HCT116 (cell line): ENCODE measurements around the gene KLK12. TPM values are rescaled to one million over a fixed set of nuclear protein-coding genes. Genes with fewer than 3 reads are reported as not detected.

Source experiments
- ATAC-seq: fragments of 200-7000 bp; cut with Tn5 transposase; 2 replicates; pipeline ENCODE4 v1.9.1; 2020; ENCODE audit warnings: mild to moderate bottlenecking, moderate library complexity
- BruUV-seq: library from RNA; stranded (reverse); fragments of 400-500 nt; replicated peaks from 2 replicates; lab custom pipeline; 2021; lab: Mats Ljungman, UMichigan
- CTCF ChIA-PET: fragments of 300-600 bp; sonication (Branson Sonifier 250); formaldehyde crosslinking; loops from one replicate; lab custom pipeline; 2021; ENCODE audit warnings: antibody characterized with exemption; lab: Charles Lee
- POLR2A ChIA-PET: fragments of 300-600, 350-600 bp; sonication (Branson Sonifier 250); formaldehyde crosslinking; loops from one replicate; lab custom pipeline; 2021; ENCODE audit warnings: antibody characterized with exemption; lab: Charles Lee
- RAD21 ChIA-PET, 2 experiments: fragments of 300-600 bp; sonication (Branson Sonifier 250); formaldehyde crosslinking; loops; one replicate each; lab custom pipeline; 2023; ENCODE audit warnings: low total read pairs in 2 of 2; ENCODE audit not compliant: uncharacterized antibody in 2 of 2, unreplicated experiment in 2 of 2, low non-redundant PET in 1 of 2; lab: Charles Lee
- DNase-seq: peaks from one replicate; pipeline ENCODE4 v3.0.0-alpha.2; 2010; ENCODE audit warnings: low read depth, low spot score
- H2AFZ ChIP-seq: fragments of 200-600 bp; shearing (Covaris generic), sonication (generic); 2 replicates; pipeline ENCODE4 v1.6.1; 2017; ENCODE audit warnings: low read depth, mixed run types, mixed read lengths, antibody characterized with exemption, low read length; ENCODE audit not compliant: poor library complexity, severe bottlenecking
- H3K27ac ChIP-seq: 2 replicates; pipeline ENCODE4 v1.5.1; 2012; ENCODE audit warnings: low read depth, low read length
- H3K27me3 ChIP-seq: fragments of 200-600 bp; sonication (generic); 2 replicates; pipeline ENCODE4 v1.6.1; 2016; ENCODE audit warnings: mixed run types, low read length, mixed read lengths; ENCODE audit not compliant: insufficient read depth
- H3K36me3 ChIP-seq, 2 experiments: fragments of 200-500 bp in 1 of 2; fragments of 200-600 bp in 1 of 2; sonication (Bioruptor generic) in 1 of 2; sonication (generic) in 1 of 2; 2 replicates each; pipeline versions ENCODE4 v1.5.1 to v1.6.1; 2014 to 2016; ENCODE audit warnings: low read length in 2 of 2, inconsistent platforms in 1 of 2, mixed read lengths in 1 of 2, mixed run types in 1 of 2; ENCODE audit not compliant: insufficient read depth in 2 of 2, control insufficient read depth in 1 of 2
- H3K4me1 ChIP-seq, 2 experiments: fragments of 200-600 bp in 1 of 2; sonication (generic) in 1 of 2; 2 replicates each; pipeline versions ENCODE4 v1.5.1 to v1.6.1; 2012 to 2017; ENCODE audit warnings: low read length in 2 of 2, inconsistent platforms in 1 of 2, mild to moderate bottlenecking in 1 of 2, mixed read lengths in 1 of 2, mixed run types in 1 of 2, moderate library complexity in 1 of 2; ENCODE audit not compliant: insufficient read depth in 2 of 2, control insufficient read depth in 1 of 2
- H3K4me2 ChIP-seq: fragments of 200-600 bp; sonication (generic); 2 replicates; pipeline ENCODE4 v1.6.1; 2017; ENCODE audit warnings: mixed run types, low read length, mixed read lengths
- H3K4me3 ChIP-seq, 2 experiments: fragments of 200-600 bp in 1 of 2; sonication (generic) in 1 of 2; replicated peaks in 1 of 2; 2 replicates each; pipeline ENCODE4 v1.5.1; 2011 to 2016; ENCODE audit warnings: low read length in 2 of 2, control low read depth in 1 of 2, low read depth in 1 of 2, mild to moderate bottlenecking in 1 of 2, mixed read lengths in 1 of 2, mixed run types in 1 of 2
- H3K79me2 ChIP-seq: fragments of 200-600 bp; sonication (generic); 2 replicates; pipeline ENCODE4 v1.6.1; 2017; ENCODE audit warnings: mild to moderate bottlenecking, mixed run types, low read length, moderate library complexity, mixed read lengths; ENCODE audit not compliant: insufficient read depth
- H3K9ac ChIP-seq: fragments of 200-600 bp; sonication (generic); 2 replicates; pipeline ENCODE4 v1.6.1; 2016; ENCODE audit warnings: low read length, mixed read lengths
- H3K9me2 ChIP-seq: fragments of 200-600 bp; sonication (generic), shearing (Covaris generic); 2 replicates; pipeline ENCODE4 v1.6.1; 2017; ENCODE audit warnings: mixed run types, mild to moderate bottlenecking, moderate library complexity; ENCODE audit not compliant: insufficient read depth
- H3K9me3 ChIP-seq, 2 experiments: fragments of 200-500 bp in 1 of 2; fragments of 200-600 bp in 1 of 2; sonication (Bioruptor generic) in 1 of 2; sonication (generic) in 1 of 2; 2 replicates each; pipeline ENCODE4 v1.6.1; 2014 to 2017; ENCODE audit warnings: low read length in 2 of 2, mixed read lengths in 2 of 2, inconsistent platforms in 1 of 2, low read depth in 1 of 2, mild to moderate bottlenecking in 1 of 2, mixed run types in 1 of 2, moderate library complexity in 1 of 2; ENCODE audit not compliant: control insufficient read depth in 1 of 2, insufficient read depth in 1 of 2
- H4K20me1 ChIP-seq: fragments of 200-600 bp; sonication (generic), shearing (Covaris generic); 2 replicates; pipeline ENCODE4 v1.6.1; 2017; ENCODE audit warnings: mixed run types, mild to moderate bottlenecking, moderate library complexity; ENCODE audit not compliant: insufficient read depth
- ATF3 ChIP-seq: IDR thresholded peaks from 2 replicates; pipeline ENCODE4 v1.6.1; 2012
- CBX3 ChIP-seq: IDR thresholded peaks from 2 replicates; pipeline ENCODE4 v1.6.1; 2012; ENCODE audit warnings: low read depth
- CTCF ChIP-seq, 3 experiments: fragments of 200-600 bp in 1 of 3; sonication (generic) in 1 of 3; IDR thresholded peaks in 2 of 3; conservative IDR thresholded peaks in 1 of 3; 2 replicates each; pipeline ENCODE4 v1.5.1; 2012 to 2017; ENCODE audit warnings: low read depth in 2 of 3, low read length in 2 of 3, antibody characterized with exemption in 1 of 3, borderline replicate concordance in 1 of 3, control low read depth in 1 of 3, mild to moderate bottlenecking in 1 of 3, mixed read lengths in 1 of 3, mixed run types in 1 of 3, moderate library complexity in 1 of 3; ENCODE audit not compliant: insufficient read depth in 1 of 3
- EGR1 ChIP-seq: IDR thresholded peaks from 2 replicates; pipeline ENCODE4 v1.6.1; 2012; ENCODE audit warnings: low read depth
- ELF1 ChIP-seq: IDR thresholded peaks from 2 replicates; pipeline ENCODE4 v1.6.1; 2012; ENCODE audit warnings: low read depth, borderline replicate concordance
- EZH2phosphoT487 ChIP-seq: fragments of 200-600 bp; IDR thresholded peaks from 2 replicates; pipeline ENCODE4 v1.6.1; 2018; ENCODE audit warnings: antibody characterized with exemption, borderline replicate concordance
- FOSL1 ChIP-seq: IDR thresholded peaks from 2 replicates; pipeline ENCODE4 v1.6.1; 2012; ENCODE audit warnings: low read depth
- JUND ChIP-seq: IDR thresholded peaks from 2 replicates; pipeline ENCODE4 v1.6.1; 2012
- MAX ChIP-seq: IDR thresholded peaks from 2 replicates; pipeline ENCODE4 v1.6.1; 2012
- POLR2A ChIP-seq: IDR thresholded peaks from 2 replicates; pipeline ENCODE4 v1.7.0; 2011; ENCODE audit warnings: borderline replicate concordance; ENCODE audit not compliant: insufficient read depth, insufficient read length; ENCODE audit errors: extremely low read depth
- RAD21 ChIP-seq: IDR thresholded peaks from 2 replicates; pipeline ENCODE4 v1.6.1; 2012; ENCODE audit warnings: low read depth, mild to moderate bottlenecking
- SIN3A ChIP-seq: IDR thresholded peaks from 2 replicates; pipeline ENCODE4 v1.6.1; 2012; ENCODE audit warnings: low read depth
- SP1 ChIP-seq: IDR thresholded peaks from 2 replicates; pipeline ENCODE4 v1.6.1; 2012; ENCODE audit warnings: low read depth
- SRF ChIP-seq: IDR thresholded peaks from 2 replicates; pipeline ENCODE4 v1.6.1; 2012; ENCODE audit warnings: low read depth
- TCF7L2 ChIP-seq: IDR thresholded peaks from 2 replicates; pipeline ENCODE4 v1.7.0; 2011; ENCODE audit warnings: borderline replicate concordance, inconsistent platforms; ENCODE audit not compliant: insufficient read depth, insufficient read length; ENCODE audit errors: extremely low read depth
- ZBTB33 ChIP-seq: IDR thresholded peaks from 2 replicates; pipeline ENCODE4 v1.6.1; 2011; ENCODE audit warnings: mild to moderate bottlenecking, low read length, moderate library complexity; ENCODE audit not compliant: insufficient replicate concordance; ENCODE audit errors: extremely low read depth
- ZFX ChIP-seq: fragments of 450-650 bp; IDR thresholded peaks from 2 replicates; pipeline ENCODE4 v1.6.1; 2017
- ZNF274 ChIP-seq: fragments of 200-500 bp; sonication (Bioruptor generic); IDR thresholded peaks from 2 replicates; pipeline ENCODE4 v1.6.1; 2014; ENCODE audit warnings: mild to moderate bottlenecking, low read depth, low read length, inconsistent platforms
- intact Hi-C: fragments of 100-400 bp; cut with micrococcal nuclease; formaldehyde crosslinking; loops from 2 replicates; pipeline ENCODE4 v1.10.0; 2022
- total RNA-seq: library from RNA; stranded (reverse); gene quantifications from one replicate; pipeline ENCODE4 v1.2.1, GENCODE V29; 2021; ENCODE audit not compliant: unreplicated experiment
- TF ChIP-seq, protein P1 (sequence below): IDR thresholded peaks from 2 replicates; pipeline ENCODE4 v1.6.1; 2012; ENCODE audit warnings: low read depth

KLK12 gene
- total RNA-seq, 1 experiment from 2014 or later, result not detected

GRCh38 chr19:51065221-51065960 is 30.6 kb upstream of the KLK12 start:
- Histone ChIP-seq H3K9me3 (no peaks in the 10 kb centered on the region), H3K9me2 (no peaks in the 10 kb centered on the region), H2AFZ (no peak overlapping the region)
- RAD21 ChIA-PET, result no interaction called here
- CTCF ChIA-PET, result interaction anchor here (0.8 to 1.0 kb wide), 3 partner anchors 44 to 49 kb away, joined by 3 to 7 read pairs (median 4); no protein-coding TSS in a partner anchor
- POLR2A ChIA-PET, result interaction anchor here (0.8 kb wide), 1 partner anchor 49 kb away, joined by 3 read pairs; no protein-coding TSS in a partner anchor
- peak; percentile 46 for ATAC-seq
- TF ChIP-seq, protein P1, sequence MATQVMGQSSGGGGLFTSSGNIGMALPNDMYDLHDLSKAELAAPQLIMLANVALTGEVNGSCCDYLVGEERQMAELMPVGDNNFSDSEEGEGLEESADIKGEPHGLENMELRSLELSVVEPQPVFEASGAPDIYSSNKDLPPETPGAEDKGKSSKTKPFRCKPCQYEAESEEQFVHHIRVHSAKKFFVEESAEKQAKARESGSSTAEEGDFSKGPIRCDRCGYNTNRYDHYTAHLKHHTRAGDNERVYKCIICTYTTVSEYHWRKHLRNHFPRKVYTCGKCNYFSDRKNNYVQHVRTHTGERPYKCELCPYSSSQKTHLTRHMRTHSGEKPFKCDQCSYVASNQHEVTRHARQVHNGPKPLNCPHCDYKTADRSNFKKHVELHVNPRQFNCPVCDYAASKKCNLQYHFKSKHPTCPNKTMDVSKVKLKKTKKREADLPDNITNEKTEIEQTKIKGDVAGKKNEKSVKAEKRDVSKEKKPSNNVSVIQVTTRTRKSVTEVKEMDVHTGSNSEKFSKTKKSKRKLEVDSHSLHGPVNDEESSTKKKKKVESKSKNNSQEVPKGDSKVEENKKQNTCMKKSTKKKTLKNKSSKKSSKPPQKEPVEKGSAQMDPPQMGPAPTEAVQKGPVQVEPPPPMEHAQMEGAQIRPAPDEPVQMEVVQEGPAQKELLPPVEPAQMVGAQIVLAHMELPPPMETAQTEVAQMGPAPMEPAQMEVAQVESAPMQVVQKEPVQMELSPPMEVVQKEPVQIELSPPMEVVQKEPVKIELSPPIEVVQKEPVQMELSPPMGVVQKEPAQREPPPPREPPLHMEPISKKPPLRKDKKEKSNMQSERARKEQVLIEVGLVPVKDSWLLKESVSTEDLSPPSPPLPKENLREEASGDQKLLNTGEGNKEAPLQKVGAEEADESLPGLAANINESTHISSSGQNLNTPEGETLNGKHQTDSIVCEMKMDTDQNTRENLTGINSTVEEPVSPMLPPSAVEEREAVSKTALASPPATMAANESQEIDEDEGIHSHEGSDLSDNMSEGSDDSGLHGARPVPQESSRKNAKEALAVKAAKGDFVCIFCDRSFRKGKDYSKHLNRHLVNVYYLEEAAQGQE, result no peak
- TF ChIP-seq SIN3A (no peak), ZNF274 (no peak), EZH2phosphoT487 (no peak), ATF3 (no peak), TCF7L2 (no peak), ZFX (no peak), RAD21 (no peak), CBX3 (no peak), JUND (no peak), EGR1 (no peak), SP1 (no peak), ZBTB33 (no peak), POLR2A (no peak), SRF (no peak), ELF1 (no peak), MAX (no peak), CTCF (IDR thresholded peaks at IDR 0.05 in 2 of 3, conservative IDR thresholded peaks at IDR 0.05 in 1 of 3; ENCODE audit: borderline replicate concordance in 1 of 3, insufficient read depth in 1 of 3, low read depth in 2 of 3, low read length in 2 of 3) (no peak), FOSL1 (no peak)
- TF ChIP-seq, all 23 proteins: peak for 0
- no TSS peak for BruUV-seq
- H3K4me2 ChIP-seq, result peak overlapping the region; percentile 74
- no peaks in the 10 kb centered on the region for H4K20me1 ChIP-seq
- no peak for DNase-seq
- H3K9ac ChIP-seq, result peak overlapping the region; percentile 37
- H3K27ac ChIP-seq, result peak overlapping the region; percentile 43; the same call in 1 of the 2 replicates
- H3K36me3 ChIP-seq, result no peaks in the 10 kb centered on the region
- peaks cover 9 to 28% of the 10 kb centered on the region in 2 experiments for H3K4me1 ChIP-seq
- peak overlapping the region; percentile 41 to 47 for H3K4me3 ChIP-seq
- intact Hi-C loops, result no loop called here
- no peaks in the 10 kb centered on the region for H3K79me2 ChIP-seq
- no peaks in the 10 kb centered on the region for H3K27me3 ChIP-seq
